Activated naive CD4-positive, alpha-beta T cell treated with anti-CD3 and anti-CD28 coated beads, Interleukin-2, amount 50 U/mL, for 16 hours (primary cell): ENCODE results near the gene SLC25A36.
"Not testable (repeated sequence)": the region's sequence is repeated elsewhere in the genome, so short reads cannot be mapped to it uniquely, and the experiment has no call there.

Source experiments
- DNase-seq: peaks from one replicate; pipeline ENCODE4 v3.0.0-alpha.2; 2020

The SLC25A36 gene

DNA sequence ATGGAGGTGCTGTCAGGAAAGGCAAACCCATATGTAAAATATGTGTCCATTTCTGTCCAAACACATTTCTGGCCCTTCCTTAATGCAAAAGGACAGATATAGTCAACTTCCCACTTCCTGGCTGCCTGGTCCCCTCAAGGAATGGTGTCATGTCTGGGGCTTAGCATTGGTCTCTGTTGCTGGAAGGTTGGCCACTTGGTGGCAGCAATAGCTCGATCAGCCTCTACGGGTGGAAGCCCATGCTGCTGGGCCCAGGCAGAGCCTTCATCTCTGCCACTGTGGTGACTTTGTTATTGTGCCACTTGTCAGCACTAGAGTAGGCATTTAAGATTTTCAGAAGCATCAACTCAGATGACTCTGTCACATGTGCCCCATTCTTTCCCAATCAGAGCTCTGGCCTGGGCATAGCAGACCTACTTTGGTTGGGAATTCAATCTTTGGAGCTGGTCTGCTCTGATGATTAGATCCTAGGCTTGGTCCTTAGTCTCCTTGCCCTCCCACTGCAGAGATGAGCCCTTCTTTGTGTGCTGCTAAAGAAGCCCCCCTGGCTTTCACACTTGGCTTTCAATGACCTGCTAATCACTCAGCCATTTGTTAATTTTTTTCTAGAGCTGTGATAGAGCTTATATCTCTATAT lies 58.5 kb downstream of the SLC25A36 start:
- peak; percentile 37 for DNase-seq

DNA sequence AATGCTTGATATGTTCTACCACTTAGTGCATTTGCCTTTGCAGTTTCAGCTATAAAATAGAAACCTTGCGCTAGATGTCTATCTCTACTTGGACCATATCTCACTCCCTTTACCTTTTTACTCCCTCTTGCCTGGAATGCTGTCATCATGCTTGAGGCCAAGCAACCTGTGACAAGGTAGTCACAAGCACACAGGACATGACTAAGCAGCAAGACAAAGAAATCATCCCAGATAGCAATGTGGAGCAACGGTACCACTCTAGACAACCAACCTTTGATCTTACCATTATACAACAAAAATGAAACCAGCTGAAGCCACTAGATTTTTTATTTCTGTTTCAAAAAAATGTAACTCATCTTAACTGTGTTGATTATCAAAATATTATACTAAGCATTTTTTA lies 59.0 kb downstream of the SLC25A36 start:
- DNase-seq, result no peak

DNA sequence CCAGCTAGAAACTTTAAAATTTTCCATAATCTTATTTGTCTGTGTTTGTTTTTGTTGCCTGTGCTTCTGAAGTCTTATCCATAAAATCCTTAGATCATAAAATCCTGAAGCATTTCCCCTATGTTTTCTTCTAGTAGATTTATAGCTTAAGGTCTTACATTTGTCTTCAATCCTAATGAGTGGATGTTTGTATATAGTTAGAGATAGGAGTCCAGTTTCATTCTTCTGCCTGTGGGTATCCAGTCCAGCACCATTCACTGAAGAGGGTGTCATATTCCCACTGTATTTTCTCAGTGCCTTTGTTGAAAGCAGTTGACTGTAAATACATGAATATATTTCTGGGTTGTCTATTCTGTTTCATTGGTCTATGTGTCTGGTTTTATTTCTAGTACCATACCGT lies 64.7 kb downstream of the SLC25A36 start:
- no peak for DNase-seq

DNA sequence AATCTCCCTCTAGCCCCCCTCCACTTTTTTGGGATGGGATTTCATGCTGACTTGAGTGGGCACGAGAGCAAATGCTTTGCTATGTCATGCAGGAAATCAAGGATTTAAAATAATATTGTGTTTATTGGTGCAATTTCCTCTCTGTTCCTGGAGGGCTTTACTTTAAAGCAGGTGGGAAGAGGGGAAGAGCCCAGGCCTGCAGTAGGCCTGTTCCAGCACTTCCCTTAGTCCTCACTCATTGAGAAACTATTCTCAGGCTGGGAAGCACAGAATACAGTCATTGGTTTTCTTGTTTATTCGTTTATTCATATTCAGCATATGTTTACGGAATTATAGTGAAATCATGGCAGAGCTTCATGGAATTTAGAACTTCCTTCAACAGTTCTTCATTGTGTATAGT lies 67.9 kb downstream of the SLC25A36 start:
- DNase-seq, result no peak

DNA sequence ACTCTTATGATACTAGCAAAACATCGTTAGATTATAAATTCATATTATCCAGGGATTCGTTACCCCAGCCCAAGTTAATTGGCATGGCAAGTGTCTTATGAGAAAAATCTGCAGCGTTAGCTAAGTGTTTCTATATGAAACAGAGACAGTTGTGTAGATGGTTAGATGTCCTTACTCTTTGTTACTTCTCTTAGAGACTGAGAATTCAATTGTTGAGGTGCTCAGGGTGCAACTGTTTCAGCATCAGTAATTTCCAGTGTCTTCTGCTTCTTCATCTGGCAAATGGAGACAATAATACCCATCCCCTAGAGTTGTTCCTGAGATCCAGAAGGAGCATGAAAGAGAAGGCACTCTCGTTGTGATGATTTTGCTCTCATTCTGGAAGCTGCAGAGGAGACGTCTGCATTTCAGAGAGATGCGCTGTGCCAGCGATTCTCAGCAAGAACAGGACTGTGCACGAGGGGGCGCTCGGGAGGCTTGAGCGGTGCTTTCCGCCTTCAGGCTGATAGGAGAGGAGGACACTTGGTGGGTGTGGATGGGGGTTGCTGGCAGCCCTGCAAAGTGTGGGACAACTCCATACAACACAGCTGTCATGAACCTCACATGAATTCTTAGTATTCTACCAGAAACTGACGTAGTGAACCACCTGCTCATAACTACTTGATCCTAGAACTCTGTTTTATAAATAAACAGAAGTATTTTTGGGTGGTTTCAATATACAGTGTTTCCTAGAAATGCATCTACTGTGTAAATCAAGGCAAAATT lies 69.8 kb downstream of the SLC25A36 start:
- peak; percentile 79 for DNase-seq

DNA sequence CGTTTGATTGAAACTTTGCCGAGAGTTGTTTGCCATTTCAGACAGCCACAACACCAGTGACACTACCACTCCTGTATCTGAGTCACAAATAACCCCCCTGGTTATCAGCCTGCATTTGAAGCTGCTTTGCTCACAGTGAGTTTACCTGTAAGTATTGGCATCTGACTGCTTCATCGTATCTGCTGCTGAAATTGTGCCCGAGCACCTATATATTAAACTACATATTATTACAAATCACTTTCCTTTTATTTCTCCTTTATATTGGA lies 70.3 kb downstream of the SLC25A36 start:
- no peak for DNase-seq

DNA sequence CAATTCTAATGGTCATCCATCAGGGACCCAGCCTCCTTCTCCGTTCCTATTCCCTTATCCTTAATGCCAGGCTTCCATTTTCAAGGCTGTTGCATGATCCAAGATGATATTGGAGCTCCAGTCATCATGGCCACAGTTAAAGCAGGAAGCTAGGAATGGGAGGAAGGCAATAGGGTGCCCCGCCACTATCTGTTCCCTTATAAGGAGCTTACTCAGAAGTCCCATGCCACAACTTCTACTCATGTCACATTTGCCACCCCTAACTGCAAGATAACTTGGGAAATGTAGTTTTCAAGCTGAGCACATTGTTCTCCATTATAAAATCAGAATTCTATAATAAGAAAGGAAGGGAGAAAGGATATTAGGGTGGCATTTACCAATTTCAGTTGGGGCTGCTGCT lies 70.9 kb downstream of the SLC25A36 start:
- DNase-seq, result no peak

DNA sequence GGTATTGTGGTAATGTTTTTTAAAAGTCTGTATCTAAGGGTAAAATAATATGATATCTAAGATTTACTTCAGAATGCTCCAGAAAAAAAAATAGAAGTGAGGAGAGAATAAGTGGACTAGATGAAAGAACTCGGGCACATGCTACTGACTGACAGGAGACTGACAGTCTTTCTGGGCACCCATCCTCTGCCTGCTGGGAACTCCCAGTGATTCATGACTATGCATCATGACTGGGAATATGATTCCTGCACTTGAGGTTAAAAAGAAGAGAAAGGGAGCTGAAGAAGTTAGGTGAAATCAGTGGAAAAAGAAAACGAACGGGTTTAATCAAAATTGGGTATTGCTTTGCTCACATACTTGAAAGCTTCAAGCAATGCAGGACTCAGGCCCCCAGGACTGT lies 73.8 kb downstream of the SLC25A36 start:
- DNase-seq, result no peak

DNA sequence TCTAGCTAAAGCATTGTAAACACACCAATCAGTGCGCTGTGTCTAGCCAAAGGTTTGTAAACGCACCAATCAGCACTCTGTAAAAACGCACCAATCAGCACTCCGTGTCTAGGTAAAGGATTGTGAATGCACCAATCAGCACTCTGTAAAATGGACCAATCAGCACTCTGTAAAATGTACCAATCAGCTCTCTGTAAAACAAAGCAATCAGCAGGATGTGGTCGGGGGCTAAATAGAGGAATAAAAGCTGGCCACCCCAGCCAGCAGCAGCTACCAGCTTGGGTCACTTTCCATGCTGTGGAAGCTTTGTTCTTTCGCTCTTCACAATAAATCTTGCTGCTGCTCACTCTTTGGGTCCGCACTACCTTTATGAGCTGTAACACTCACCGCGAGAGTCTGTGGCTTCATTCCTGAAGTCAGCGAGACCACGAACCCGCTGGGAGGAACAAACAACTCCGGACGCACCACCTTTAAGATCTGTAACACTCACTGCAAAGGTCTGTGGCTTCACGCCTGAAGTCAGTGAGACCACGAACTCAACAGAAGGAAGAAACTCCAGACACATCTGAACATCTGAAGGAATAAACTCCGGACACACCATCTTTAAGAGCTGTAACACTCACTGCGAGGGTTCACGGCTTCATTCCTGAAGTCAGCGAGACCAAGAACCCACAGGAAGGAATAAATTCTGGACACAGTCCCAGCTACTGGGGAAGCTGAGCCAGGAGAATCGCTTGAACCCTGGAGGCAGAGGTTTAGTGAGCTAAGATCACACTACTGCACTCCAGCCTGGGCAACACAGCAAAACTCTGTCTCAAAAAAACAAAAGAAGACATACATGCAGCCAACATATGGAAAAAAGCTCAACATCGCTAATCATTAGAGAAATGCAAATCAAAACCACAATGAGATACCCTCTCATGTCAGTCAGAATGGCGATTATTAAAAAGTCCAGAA lies 76.0 kb downstream of the SLC25A36 start:
- DNase-seq, result not testable (repeated sequence)

DNA sequence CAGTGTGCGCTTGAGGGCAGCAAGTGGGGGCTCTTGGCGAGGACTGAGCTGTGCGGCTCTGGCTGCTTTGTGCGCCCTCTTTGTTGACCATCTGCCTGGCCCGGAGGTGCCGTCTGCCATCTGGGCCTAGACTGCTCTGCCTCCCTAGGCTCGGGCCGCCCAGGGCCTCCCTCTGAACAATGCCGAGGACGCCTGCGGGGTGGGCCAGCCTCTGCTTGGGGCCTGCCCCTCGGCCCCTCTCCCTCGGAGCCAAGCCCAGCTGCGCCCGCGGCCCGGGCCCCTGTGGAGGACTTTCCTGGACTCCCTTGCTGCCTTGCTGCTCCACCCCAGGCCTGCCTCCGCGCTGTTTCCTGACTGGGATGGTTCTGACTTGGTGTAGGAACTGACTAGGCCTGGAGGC lies 77.6 kb downstream of the SLC25A36 start:
- DNase-seq, result no peak

DNA sequence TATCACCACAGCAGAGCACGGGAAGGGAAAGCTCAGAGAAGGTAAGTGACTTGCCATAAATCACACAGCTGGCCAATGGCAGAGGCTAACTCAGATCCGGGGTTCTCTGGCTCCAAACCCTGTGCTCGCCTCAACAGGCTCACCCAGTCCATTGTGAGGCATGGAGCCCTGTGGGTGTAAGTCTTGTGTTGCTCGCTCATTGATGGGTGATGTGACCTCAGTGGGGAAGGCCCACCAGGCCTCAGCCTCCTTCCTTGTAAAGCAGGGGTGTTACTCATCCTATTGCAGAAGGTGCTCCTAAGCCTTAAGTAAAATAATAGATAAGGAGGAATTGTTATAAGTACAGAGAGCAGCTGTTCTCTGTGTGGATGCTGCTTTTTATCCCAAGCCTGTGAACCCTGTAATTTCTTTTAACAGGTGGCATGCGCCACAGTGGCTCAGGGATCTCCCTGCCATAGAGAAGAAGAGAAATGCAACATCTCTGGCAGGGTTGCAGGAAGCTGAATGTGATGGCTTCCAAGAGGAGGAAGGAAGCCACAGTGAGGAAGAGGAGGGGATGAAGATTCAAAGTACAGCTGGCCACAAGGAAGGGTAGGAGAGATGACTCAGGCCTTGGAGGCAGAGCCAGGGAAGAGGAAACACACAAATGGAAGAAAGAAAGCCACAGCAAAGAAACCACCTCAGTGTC lies 78.7 kb downstream of the SLC25A36 start:
- DNase-seq, result no peak

DNA sequence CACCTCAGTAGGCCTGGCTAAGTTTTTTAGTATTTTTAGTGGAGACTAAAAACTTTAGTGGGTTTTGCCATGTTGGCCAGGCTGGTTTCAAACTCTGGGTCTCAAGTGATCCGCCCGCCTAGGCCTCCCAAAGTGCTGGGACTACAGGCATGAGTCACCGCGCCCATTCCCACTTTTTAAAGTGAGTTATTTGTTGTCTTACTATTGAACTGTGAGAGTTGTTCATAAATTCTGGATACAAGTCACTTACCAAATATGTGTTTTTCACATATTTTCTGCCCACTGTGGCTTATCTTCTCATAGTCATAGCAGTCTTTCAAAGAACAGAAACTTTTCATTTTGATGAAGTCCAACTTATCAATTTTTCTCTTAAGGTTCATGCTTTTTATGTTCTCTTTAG lies 79.6 kb downstream of the SLC25A36 start:
- no peak for DNase-seq
